NCI-H2227 (cell line): ENCODE measurements around the gene PCDHGA5.
"Not testable (repeated sequence)": the region's sequence is repeated elsewhere in the genome, so short reads cannot be mapped to it uniquely, and the experiment has no call there.

Experiments
- DNase-seq: peaks from one replicate; lab custom pipeline; 2025; ENCODE audit not compliant: unreplicated experiment; lab: John Stamatoyannopoulos, UW

PCDHGA5 gene

GRCh38 chr5:141412854-141413539 lies 49.0 kb downstream of the PCDHGA5 start, which contains the start of gene PCDHGA10:
Gene PCDHGA10, plus strand, starts transcription at chr5:141412987. Its CDS starts 189 bp downstream, at chr5:141413176.
- DNase-seq, result no peak

GRCh38 chr5:141413540-141414069 lies 49.6 kb downstream of the PCDHGA5 start:
- DNase-seq, result no peak

- not testable (repeated sequence) for DNase-seq
Measured at GRCh38 chr5:141414548-141415274, 50.7 kb downstream of the PCDHGA5 start.

- DNase-seq, result not testable (repeated sequence)
Measured at GRCh38 chr5:141415275-141415618, 51.3 kb downstream of the PCDHGA5 start.
